Measurements from ENCODE around the gene ARMH4. TPM values are rescaled to one million over a fixed set of nuclear protein-coding genes. Genes with fewer than 3 reads are reported as not detected.
A peak's percentile ranks its signal among the peaks of the same experiment; 100 is the strongest.

Gene ARMH4, protein sequence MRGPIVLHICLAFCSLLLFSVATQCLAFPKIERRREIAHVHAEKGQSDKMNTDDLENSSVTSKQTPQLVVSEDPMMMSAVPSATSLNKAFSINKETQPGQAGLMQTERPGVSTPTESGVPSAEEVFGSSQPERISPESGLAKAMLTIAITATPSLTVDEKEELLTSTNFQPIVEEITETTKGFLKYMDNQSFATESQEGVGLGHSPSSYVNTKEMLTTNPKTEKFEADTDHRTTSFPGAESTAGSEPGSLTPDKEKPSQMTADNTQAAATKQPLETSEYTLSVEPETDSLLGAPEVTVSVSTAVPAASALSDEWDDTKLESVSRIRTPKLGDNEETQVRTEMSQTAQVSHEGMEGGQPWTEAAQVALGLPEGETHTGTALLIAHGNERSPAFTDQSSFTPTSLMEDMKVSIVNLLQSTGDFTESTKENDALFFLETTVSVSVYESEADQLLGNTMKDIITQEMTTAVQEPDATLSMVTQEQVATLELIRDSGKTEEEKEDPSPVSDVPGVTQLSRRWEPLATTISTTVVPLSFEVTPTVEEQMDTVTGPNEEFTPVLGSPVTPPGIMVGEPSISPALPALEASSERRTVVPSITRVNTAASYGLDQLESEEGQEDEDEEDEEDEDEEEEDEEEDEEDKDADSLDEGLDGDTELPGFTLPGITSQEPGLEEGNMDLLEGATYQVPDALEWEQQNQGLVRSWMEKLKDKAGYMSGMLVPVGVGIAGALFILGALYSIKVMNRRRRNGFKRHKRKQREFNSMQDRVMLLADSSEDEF
- total RNA-seq (2022) (0.07 and 0.16 TPM in 2 replicates), Bru-seq, nascent RNA (percentile 11 among the genes with signal in this experiment), BruChase-seq, experiment 1, labeled RNA remaining after a 2-hour chase (percentile 11 among the genes with signal in this experiment), BruChase-seq, experiment 2, labeled RNA remaining after a 6-hour chase (percentile 8 among the genes with signal in this experiment)
- long read RNA-seq, partial matches to known transcripts: 0 of 5 reads
- long read RNA-seq, other reads (novel, unspliced or antisense): 5 of 5 reads

DNA sequence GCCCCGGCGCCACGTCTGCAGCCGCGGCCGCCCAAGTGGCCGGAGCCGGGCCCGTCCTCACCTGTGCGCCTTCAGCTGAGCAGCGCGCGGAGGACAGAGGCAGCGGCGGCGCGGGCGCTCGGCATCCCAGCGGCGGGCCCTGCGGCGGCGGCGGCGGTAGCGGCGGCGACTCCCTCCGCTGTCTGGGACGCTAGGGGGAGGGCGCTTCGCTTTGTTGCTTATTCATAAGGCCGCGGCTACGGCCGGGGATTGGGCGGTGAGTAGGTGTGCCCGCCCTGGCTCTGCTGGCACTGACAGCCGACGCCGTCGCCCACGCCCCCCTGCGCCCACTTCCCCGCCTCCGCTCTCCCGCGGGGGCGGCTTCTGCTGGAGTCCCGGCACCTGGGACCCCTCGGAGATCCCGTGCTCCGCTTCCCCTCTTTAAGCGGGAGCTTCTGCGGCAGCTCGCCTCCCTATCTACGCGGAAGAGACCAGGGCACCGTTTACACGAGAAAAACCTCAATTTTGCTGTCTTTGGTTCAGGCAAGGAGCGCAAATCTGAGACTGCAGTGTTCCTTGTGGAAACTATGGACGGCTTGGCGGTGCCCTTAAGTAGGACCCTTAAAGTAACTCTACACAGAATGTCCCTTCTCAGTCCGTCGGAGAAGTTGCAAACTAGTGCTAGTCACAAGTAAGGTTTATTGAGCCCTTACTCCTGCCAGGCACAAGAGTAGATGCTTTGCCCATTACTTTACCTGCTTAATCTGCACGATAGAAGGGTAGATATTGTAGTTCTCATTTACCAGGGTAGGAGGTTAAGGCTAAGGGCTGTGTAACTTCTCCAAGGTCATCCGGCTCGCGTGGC lies at the start of gene ARMH4:
Gene ARMH4 (minus strand): TSS at position 200 of the 844 bp plus-strand sequence. CDS start 12,855 bp downstream, outside the sequence.
- Mint-ChIP-seq H3K27ac (ENCODE audit: unreplicated experiment) (no peak within 1 kb of the TSS), H3K4me1 (ENCODE audit: low read depth, unreplicated experiment) (no peaks in the 10 kb centered on the region), H3K4me3 (ENCODE audit: unreplicated experiment) (peak within 1 kb of the TSS; percentile 71), H3K27me3 (ENCODE audit: insufficient read depth, unreplicated experiment) (peaks cover 27% of the 10 kb centered on the region), H3K36me3 (ENCODE audit: insufficient read depth, unreplicated experiment) (no peaks in the 10 kb centered on the region), H3K9me3 (ENCODE audit: unreplicated experiment) (no peaks in the 10 kb centered on the region)
- BruUV-seq (replicated peaks): no TSS peak
- no peaks in the 10 kb centered on the region for H3K9me3 ChIP-seq
- intact Hi-C loops (cut with micrococcal nuclease; ENCODE audit: unreplicated experiment): loop anchor here (5.0 kb wide), 1 partner anchor 40 kb away; no protein-coding TSS in a partner anchor
- no peak for TF ChIP-seq CTCF (IDR thresholded peaks at IDR 0.05; ENCODE audit: insufficient read depth in 1 of 2, low read depth in 1 of 2, low read length in 1 of 2, severe bottlenecking in 1 of 2, unreplicated experiment in 1 of 2)
- CTCF ChIA-PET: no interaction called here
- peak within 1 kb of the TSS; percentile 46 for H3K4me3 ChIP-seq (ENCODE audit: low read depth, low read length)
- peak; percentile 71 to 78 for DNase-seq
- POLR2A ChIA-PET: no interaction called here
- H3K27me3 ChIP-seq (replicated peaks; ENCODE audit: control insufficient read depth, insufficient read depth, low read length): peaks cover 3% of the 10 kb centered on the region
- no peaks in the 10 kb centered on the region for H3K36me3 ChIP-seq (ENCODE audit: control insufficient read depth, insufficient read depth, low read length)
- peaks cover 6% of the 10 kb centered on the region; the same call in 1 of the 2 replicates for H3K4me1 ChIP-seq

DNA sequence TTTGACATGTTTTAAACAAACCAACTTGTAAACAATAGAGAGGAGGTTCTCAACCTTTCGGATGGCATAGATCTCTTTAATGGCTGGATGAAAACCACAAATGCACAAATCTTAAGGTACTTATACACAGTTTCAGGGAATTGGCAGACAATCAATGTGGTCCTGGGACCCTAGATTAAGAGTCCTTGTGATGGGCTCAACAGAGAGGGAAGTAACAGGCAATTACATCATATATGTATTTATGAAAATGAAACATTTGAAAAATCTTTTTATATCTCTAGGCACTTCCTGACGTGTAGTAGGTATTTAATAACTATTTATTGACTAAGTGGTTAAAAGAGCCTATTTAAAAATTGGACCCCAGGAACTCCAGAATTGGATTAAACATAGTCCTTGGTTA lies 48.8 kb upstream of the ARMH4 start:
- H3K36me3 ChIP-seq (ENCODE audit: control insufficient read depth, insufficient read depth, low read length): no peaks in the 10 kb centered on the region
- no peaks in the 10 kb centered on the region for H3K27me3 ChIP-seq (replicated peaks; ENCODE audit: control insufficient read depth, insufficient read depth, low read length)
- DNase-seq: no peak
- POLR2A ChIA-PET: no interaction called here
- H3K4me1 ChIP-seq: no peaks in the 10 kb centered on the region
- BruUV-seq (replicated peaks): TSS peak; percentile 74
- Mint-ChIP-seq H3K27me3 (ENCODE audit: insufficient read depth, unreplicated experiment) (no peaks in the 10 kb centered on the region), H3K4me3 (ENCODE audit: unreplicated experiment) (peak overlapping the region; percentile 89), H3K9me3 (ENCODE audit: unreplicated experiment) (no peaks in the 10 kb centered on the region), H3K36me3 (ENCODE audit: insufficient read depth, unreplicated experiment) (no peaks in the 10 kb centered on the region), H3K4me1 (ENCODE audit: low read depth, unreplicated experiment) (peaks cover 12% of the 10 kb centered on the region), H3K27ac (ENCODE audit: unreplicated experiment) (peak overlapping the region; percentile 90)
- peak overlapping the region; percentile 96 for H3K4me3 ChIP-seq (ENCODE audit: low read depth, low read length)
- no peaks in the 10 kb centered on the region for H3K9me3 ChIP-seq
- intact Hi-C loops (cut with micrococcal nuclease; ENCODE audit: unreplicated experiment): loop anchor here (1.0 to 5.0 kb wide), 2 partner anchors 41 to 97 kb away; partner anchors contain the start of genes ARID4A and PSMA3
- CTCF ChIA-PET: no interaction called here
- no peak for TF ChIP-seq CTCF (IDR thresholded peaks at IDR 0.05; ENCODE audit: insufficient read depth in 1 of 2, low read depth in 1 of 2, low read length in 1 of 2, severe bottlenecking in 1 of 2, unreplicated experiment in 1 of 2)

Data from Caco-2 (cell line).